Activated T-helper 1 cell treated with anti-CD3 and anti-CD28 coated beads, Interleukin-12 subunit alpha, Interleukin-12 subunit beta, Interleukin-2, Interleukin-4 antibody, amounts not matched to agents 30 ng/mL and 10 ng/mL and 1 ng/mL, durations not matched to agents 14 hours and 24 hours and 36 hours (primary cell): ENCODE results near the gene HIPK2. TPM values are rescaled to one million over a fixed set of nuclear protein-coding genes. Genes with fewer than 3 reads are reported as not detected.
A peak's percentile ranks its signal among the peaks of the same experiment; 100 is the strongest.

ENCODE experiments used
- DNase-seq: peaks from one replicate; pipeline ENCODE4 v3.0.0; 2021; ENCODE audit warnings: low spot score
- H3K27ac Mint-ChIP-seq: one replicate; pipeline ENCODE4 v1.8.0; 2021; ENCODE audit warnings: mild to moderate bottlenecking, mixed read lengths
- H3K27me3 Mint-ChIP-seq: one replicate; pipeline ENCODE4 v1.8.0; 2022; ENCODE audit warnings: mild to moderate bottlenecking, moderate library complexity, mixed read lengths; ENCODE audit not compliant: insufficient read depth
- H3K36me3 Mint-ChIP-seq: one replicate; pipeline ENCODE4 v1.8.0; 2021; ENCODE audit warnings: low read depth, mixed read lengths
- H3K4me1 Mint-ChIP-seq: one replicate; pipeline ENCODE4 v1.8.0; 2021; ENCODE audit warnings: low read depth, mixed read lengths
- H3K4me3 Mint-ChIP-seq: one replicate; pipeline ENCODE4 v1.8.0; 2021; ENCODE audit warnings: mild to moderate bottlenecking, moderate library complexity, mixed read lengths
- H3K9me3 Mint-ChIP-seq: one replicate; pipeline ENCODE4 v1.8.0; 2021; ENCODE audit warnings: mixed read lengths
- intact Hi-C: fragments of 100-400 bp; cut with micrococcal nuclease; formaldehyde crosslinking; loops from one replicate; pipeline ENCODE4 v1.15.1; 2024
- total RNA-seq: library from RNA; stranded (reverse); gene quantifications from 2 replicates; pipeline ENCODE4 v1.2.3, GENCODE V29; 2022

HIPK2 gene
- total RNA-seq, 1 donor from 2014 or later, result 28.3 TPM

DNA sequence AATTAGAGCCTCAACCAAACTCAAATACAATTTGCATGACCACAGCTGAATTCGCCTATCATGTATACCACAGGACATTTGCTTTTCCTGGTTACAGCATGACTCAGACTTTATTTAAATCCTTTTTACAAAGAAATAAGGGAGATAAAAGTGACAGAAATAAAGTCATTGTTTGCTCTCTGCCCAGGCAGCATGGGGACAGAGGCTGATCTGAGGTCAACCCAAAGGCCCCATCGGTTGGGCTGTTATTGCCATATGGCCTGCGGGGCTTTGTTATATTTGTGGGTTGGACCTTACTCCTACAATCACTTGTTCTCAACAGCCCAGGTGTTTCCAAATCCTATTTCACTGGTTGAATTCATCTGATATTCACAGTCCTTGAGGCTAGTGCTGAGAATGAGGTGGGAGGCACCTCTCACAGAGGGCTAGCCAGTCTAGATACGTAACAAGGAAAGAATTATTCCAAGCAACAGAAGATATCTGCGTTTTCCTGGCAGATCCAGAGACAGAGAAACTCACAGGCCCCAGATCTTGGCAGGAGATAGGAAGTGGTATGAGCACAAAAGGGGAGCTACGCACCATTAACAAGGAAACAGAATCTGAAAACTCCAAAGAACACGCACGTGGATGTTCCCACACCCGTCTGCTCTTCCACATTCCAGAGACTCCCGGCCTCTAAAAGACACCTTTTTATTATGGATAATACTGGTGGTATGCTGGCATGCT is 117.3 kb downstream of the HIPK2 start:
- DNase-seq, result no peak
- no peaks in the 10 kb centered on the region for H3K9me3 Mint-ChIP-seq
- no peak overlapping the region for H3K27ac Mint-ChIP-seq
- peaks cover 45% of the 10 kb centered on the region for H3K4me1 Mint-ChIP-seq
- no peaks in the 10 kb centered on the region for H3K27me3 Mint-ChIP-seq
- peaks cover 6% of the 10 kb centered on the region for H3K36me3 Mint-ChIP-seq
- intact Hi-C loops, result no loop called here
- no peak overlapping the region for H3K4me3 Mint-ChIP-seq

GRCh38 chr7:139659922-139660316 is 117.9 kb downstream of the HIPK2 start:
- Mint-ChIP-seq H3K27me3 (no peaks in the 10 kb centered on the region), H3K4me3 (no peak overlapping the region), H3K27ac (no peak overlapping the region), H3K36me3 (peaks cover 6% of the 10 kb centered on the region), H3K4me1 (peaks cover 50% of the 10 kb centered on the region), H3K9me3 (no peaks in the 10 kb centered on the region)
- intact Hi-C loops, result no loop called here
- no peak for DNase-seq

DNA sequence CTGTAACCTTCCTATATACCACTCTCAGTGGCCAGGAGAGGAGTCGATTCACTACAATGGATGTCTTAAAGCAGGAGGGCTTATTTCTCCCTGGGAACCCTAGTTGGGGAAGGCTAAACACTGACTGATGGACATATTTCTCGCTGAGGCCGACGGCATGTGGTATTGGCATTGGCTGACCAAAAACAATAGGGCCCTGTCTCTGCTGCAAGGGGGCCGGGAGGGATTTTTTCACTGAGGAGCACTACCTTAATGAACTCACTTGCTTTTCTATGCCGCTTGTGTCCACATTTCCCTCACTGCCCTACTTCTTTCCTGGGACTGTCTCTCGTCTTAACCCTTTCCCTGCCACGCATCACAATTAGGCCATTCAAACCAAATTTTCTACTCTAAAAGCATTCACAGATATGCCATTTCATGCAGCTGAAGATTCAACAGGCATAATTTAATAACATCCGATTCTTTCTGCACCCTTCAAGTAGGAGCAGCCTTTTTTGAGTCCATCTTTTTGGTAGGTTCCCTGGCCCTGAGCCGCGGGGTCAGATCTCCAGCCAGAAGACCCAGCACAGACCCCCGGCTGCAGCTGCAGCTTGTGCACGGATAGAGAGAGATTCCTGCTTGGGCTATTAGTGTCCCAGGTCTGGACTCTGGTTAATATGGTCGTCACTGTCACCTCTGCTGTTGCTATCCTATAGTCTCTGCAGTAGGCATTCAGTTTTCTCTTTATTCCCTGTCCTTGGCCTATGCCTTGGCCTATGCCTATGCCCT is 118.7 kb downstream of the HIPK2 start:
- DNase-seq, result no peak
- H3K27me3 Mint-ChIP-seq, result no peaks in the 10 kb centered on the region
- no peak overlapping the region for H3K4me3 Mint-ChIP-seq
- H3K36me3 Mint-ChIP-seq, result peaks cover 7% of the 10 kb centered on the region
- H3K4me1 Mint-ChIP-seq, result peaks cover 54% of the 10 kb centered on the region
- H3K9me3 Mint-ChIP-seq, result no peaks in the 10 kb centered on the region
- H3K27ac Mint-ChIP-seq, result no peak overlapping the region
- intact Hi-C loops, result no loop called here

DNA sequence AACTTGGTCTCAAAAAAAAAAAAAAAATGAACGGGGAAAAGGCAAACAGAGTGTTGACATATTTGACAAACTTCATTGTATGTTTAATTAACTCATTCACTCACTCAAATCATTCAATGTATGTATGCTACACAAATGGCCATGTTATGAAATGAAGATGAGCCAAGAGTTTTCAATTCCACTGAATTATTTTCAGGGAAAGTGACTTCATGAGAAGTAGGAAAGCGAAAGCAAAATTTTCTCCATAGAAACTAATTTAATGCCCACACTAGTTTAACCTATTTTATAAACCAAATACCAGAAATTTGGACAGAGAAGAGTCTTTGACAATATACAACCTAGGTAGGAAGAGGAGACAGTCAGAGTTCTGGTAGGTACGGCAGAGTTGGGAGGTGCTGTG is 119.5 kb downstream of the HIPK2 start:
- Mint-ChIP-seq H3K27me3 (no peaks in the 10 kb centered on the region), H3K9me3 (no peaks in the 10 kb centered on the region), H3K4me1 (peaks cover 54% of the 10 kb centered on the region), H3K27ac (peak overlapping the region; percentile 56), H3K4me3 (no peak overlapping the region), H3K36me3 (peaks cover 7% of the 10 kb centered on the region)
- intact Hi-C loops, result no loop called here
- DNase-seq, result no peak

- no peak overlapping the region for H3K4me3 Mint-ChIP-seq
- H3K36me3 Mint-ChIP-seq, result peaks cover 7% of the 10 kb centered on the region
- H3K4me1 Mint-ChIP-seq, result peaks cover 54% of the 10 kb centered on the region
- H3K9me3 Mint-ChIP-seq, result no peaks in the 10 kb centered on the region
- intact Hi-C loops, result no loop called here
- H3K27ac Mint-ChIP-seq, result no peak overlapping the region
- no peaks in the 10 kb centered on the region for H3K27me3 Mint-ChIP-seq
- DNase-seq, result no peak
Observed at GRCh38 chr7:139657725-139658124, 120.1 kb downstream of the HIPK2 start.

GRCh38 chr7:139656387-139656786 is 121.4 kb downstream of the HIPK2 start:
- Mint-ChIP-seq H3K36me3 (peaks cover 5% of the 10 kb centered on the region), H3K4me3 (no peak overlapping the region), H3K4me1 (peaks cover 45% of the 10 kb centered on the region), H3K9me3 (no peaks in the 10 kb centered on the region), H3K27ac (no peak overlapping the region), H3K27me3 (no peaks in the 10 kb centered on the region)
- DNase-seq, result no peak
- intact Hi-C loops, result no loop called here

- H3K36me3 Mint-ChIP-seq, result peaks cover 5% of the 10 kb centered on the region
Observed at GRCh38 chr7:139655305-139655704, 122.5 kb downstream of the HIPK2 start.

DNA sequence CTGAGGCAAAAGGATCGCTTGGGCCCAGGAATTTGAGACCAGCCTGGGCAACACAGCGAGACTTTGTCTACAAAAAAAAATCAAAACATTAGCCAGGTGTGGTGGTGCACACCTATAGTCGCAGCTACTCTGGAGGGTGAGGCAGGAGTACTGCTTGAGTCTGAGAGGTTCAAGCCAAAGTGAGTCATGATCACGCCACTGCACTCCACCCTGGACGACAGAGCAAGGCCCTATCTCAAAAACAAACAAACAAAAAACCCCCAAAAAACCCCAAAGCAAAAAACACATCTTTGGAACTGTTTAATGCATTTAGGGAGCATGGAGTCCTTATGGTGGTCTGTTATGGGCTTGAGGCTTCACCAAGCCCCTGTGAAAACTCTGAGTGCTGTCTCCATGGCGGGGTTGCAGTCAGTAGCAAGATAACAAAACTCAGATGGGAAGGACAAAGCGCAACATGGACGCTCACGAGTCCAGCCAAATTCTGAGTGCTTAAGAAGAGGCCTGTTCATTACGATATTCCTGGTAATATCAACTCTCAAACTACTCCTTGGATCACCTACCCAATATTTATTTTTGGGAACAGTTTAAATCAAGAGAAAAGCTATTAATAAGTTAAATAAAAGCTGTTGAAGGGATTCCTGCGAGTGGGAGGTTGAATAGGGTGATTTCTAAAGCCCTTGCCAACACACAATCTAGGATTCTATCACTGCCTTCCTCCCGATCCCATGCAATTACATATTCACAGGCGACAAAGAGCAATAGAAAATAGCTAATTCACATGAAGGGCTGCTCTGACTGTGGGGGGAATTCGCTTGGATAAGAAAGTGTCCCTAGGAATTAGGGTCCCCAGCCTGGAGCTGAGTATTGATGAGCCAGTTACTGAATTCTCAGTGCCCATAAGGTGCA is 123.3 kb downstream of the HIPK2 start:
- Mint-ChIP-seq H3K27me3 (peaks cover 1% of the 10 kb centered on the region), H3K4me3 (no peak overlapping the region), H3K36me3 (peaks cover 5% of the 10 kb centered on the region), H3K9me3 (no peaks in the 10 kb centered on the region), H3K27ac (no peak overlapping the region), H3K4me1 (peaks cover 30% of the 10 kb centered on the region)
- intact Hi-C loops, result no loop called here
- no peak for DNase-seq

More at GRCh38 chr7:139655305-139655704, 122.5 kb downstream of the HIPK2 start:
- intact Hi-C loops, result no loop called here
- Mint-ChIP-seq H3K4me1 (peaks cover 36% of the 10 kb centered on the region), H3K27me3 (peaks cover 1% of the 10 kb centered on the region), H3K4me3 (no peak overlapping the region), H3K9me3 (no peaks in the 10 kb centered on the region), H3K27ac (no peak overlapping the region)
- no peak for DNase-seq

- peaks cover 9% of the 10 kb centered on the region for H3K36me3 Mint-ChIP-seq
- intact Hi-C loops, result no loop called here
- no peak overlapping the region for H3K27ac Mint-ChIP-seq
- DNase-seq, result no peak
- peaks cover 44% of the 10 kb centered on the region for H3K4me1 Mint-ChIP-seq
- no peak overlapping the region for H3K4me3 Mint-ChIP-seq
- H3K9me3 Mint-ChIP-seq, result no peaks in the 10 kb centered on the region
- peaks cover 1% of the 10 kb centered on the region for H3K27me3 Mint-ChIP-seq
Observed at GRCh38 chr7:139651914-139652313, 125.9 kb downstream of the HIPK2 start.

GRCh38 chr7:139651308-139651707 is 126.5 kb downstream of the HIPK2 start:
- H3K27me3 Mint-ChIP-seq, result peaks cover 1% of the 10 kb centered on the region

GRCh38 chr7:139650429-139651100 is 127.2 kb downstream of the HIPK2 start:
- no peak overlapping the region for H3K4me3 Mint-ChIP-seq

More at GRCh38 chr7:139651308-139651707, 126.5 kb downstream of the HIPK2 start:
- Mint-ChIP-seq H3K9me3 (no peaks in the 10 kb centered on the region), H3K4me3 (no peak overlapping the region), H3K4me1 (peaks cover 50% of the 10 kb centered on the region), H3K36me3 (peaks cover 9% of the 10 kb centered on the region), H3K27ac (no peak overlapping the region)
- intact Hi-C loops, result no loop called here
- DNase-seq, result no peak

GRCh38 chr7:139648941-139649425 is 128.8 kb downstream of the HIPK2 start:
- Mint-ChIP-seq H3K9me3 (no peaks in the 10 kb centered on the region), H3K27me3 (peaks cover 1% of the 10 kb centered on the region), H3K4me3 (peak overlapping the region; percentile 74), H3K36me3 (peaks cover 4% of the 10 kb centered on the region), H3K4me1 (peaks cover 46% of the 10 kb centered on the region), H3K27ac (peak overlapping the region; percentile 80)
- intact Hi-C loops, result loop anchor here (5.0 kb wide), 3 partner anchors 48 to 178 kb away; partner anchors contain the start of gene TBXAS1
- DNase-seq, result no peak

More at GRCh38 chr7:139650429-139651100, 127.2 kb downstream of the HIPK2 start:
- no peak overlapping the region for H3K27ac Mint-ChIP-seq
- H3K27me3 Mint-ChIP-seq, result peaks cover 1% of the 10 kb centered on the region
- H3K4me1 Mint-ChIP-seq, result peaks cover 50% of the 10 kb centered on the region
- intact Hi-C loops, result no loop called here
- H3K36me3 Mint-ChIP-seq, result peaks cover 8% of the 10 kb centered on the region
- DNase-seq, result no peak
- no peaks in the 10 kb centered on the region for H3K9me3 Mint-ChIP-seq
